K562 (cell line): ENCODE data around the gene LRRC8A. TPM values are rescaled to one million over a fixed set of nuclear protein-coding genes. Genes with fewer than 3 reads are reported as not detected.

Experiments
- CAMTA2 ChIP-seq: fragments of 250-450 bp; sonication (Bioruptor Pico); conservative IDR thresholded peaks from 2 replicates; pipeline ENCODE4 v1.5.1; 2022
- DIDO1 ChIP-seq: fragments of 450-650 bp; IDR thresholded peaks from 2 replicates; pipeline ENCODE4 v1.6.1; 2016; ENCODE audit warnings: low read depth, missing biosample characterization, missing genetic modification characterization
- DMBX1 ChIP-seq: fragments of 250-450 bp; sonication (Bioruptor Pico); IDR thresholded peaks from 2 replicates; pipeline ENCODE4 v1.8.0; 2022; ENCODE audit warnings: inconsistent platforms, mild to moderate bottlenecking, moderate library complexity, borderline replicate concordance
- HDAC6 ChIP-seq: IDR thresholded peaks from 2 replicates; pipeline ENCODE4 v1.6.1; 2012; ENCODE audit warnings: low read depth, mild to moderate bottlenecking, control low read depth, inconsistent platforms, low read length, moderate library complexity
- KLF6 ChIP-seq: fragments of 250-450 bp; sonication (Bioruptor Pico); IDR thresholded peaks from 2 replicates; pipeline ENCODE4 v1.4.0; 2020; ENCODE audit warnings: mild to moderate bottlenecking, moderate library complexity, borderline replicate concordance
- MAZ ChIP-seq, 2 experiments: fragments of 450-650 bp in 1 of 2; sonication (generic) in 1 of 2; formaldehyde crosslinking; IDR thresholded peaks in 1 of 2; conservative IDR thresholded peaks in 1 of 2; 2 replicates each; pipeline versions ENCODE4 v1.4.0 to v1.5.0; 2020; ENCODE audit warnings: mild to moderate bottlenecking in 1 of 2, missing genetic modification reagents in 1 of 2
- MBD2 ChIP-seq: sonication (generic); IDR thresholded peaks from 2 replicates; pipeline ENCODE4 v1.6.1; 2016; ENCODE audit warnings: low read depth, borderline replicate concordance
- MEF2D ChIP-seq: conservative IDR thresholded peaks from 2 replicates; pipeline ENCODE4 v1.6.1; 2016; ENCODE audit warnings: low read depth, missing genetic modification characterization, missing compliant biosample characterization
- NFE2L1 ChIP-seq: fragments of 450-650 bp; IDR thresholded peaks from 2 replicates; pipeline ENCODE4 v1.6.1; 2016; ENCODE audit warnings: missing genetic modification characterization, low read depth, mild to moderate bottlenecking, missing compliant biosample characterization, moderate library complexity, borderline replicate concordance
- SMAD1 ChIP-seq: fragments of 150-350 bp; IDR thresholded peaks from 2 replicates; pipeline ENCODE4 v1.6.1; 2014; ENCODE audit warnings: low read length, low read depth; ENCODE audit not compliant: partially characterized antibody
- SP2 ChIP-seq: IDR thresholded peaks from 2 replicates; pipeline ENCODE4 v1.6.1; 2011; ENCODE audit warnings: mild to moderate bottlenecking, low read depth, low read length, moderate library complexity; ENCODE audit not compliant: poor library complexity, severe bottlenecking; ENCODE audit errors: extremely low read depth
- TAF9B ChIP-seq: fragments of 450-650 bp; IDR thresholded peaks from 2 replicates; pipeline ENCODE4 v1.6.1; 2018; ENCODE audit warnings: mild to moderate bottlenecking; ENCODE audit not compliant: partially characterized antibody
- YY1 ChIP-seq, 3 experiments: IDR thresholded peaks; 2 replicates each; pipeline ENCODE4 v1.6.1; 2011; ENCODE audit warnings: low read length in 2 of 3, mild to moderate bottlenecking in 2 of 3, moderate library complexity in 2 of 3, borderline replicate concordance in 1 of 3, control low read depth in 1 of 3, low read depth in 1 of 3; ENCODE audit not compliant: insufficient read depth in 3 of 3, insufficient replicate concordance in 2 of 3, control insufficient read depth in 1 of 3, insufficient read length in 1 of 3; ENCODE audit errors: extremely low read depth in 1 of 3
- ZNF253 ChIP-seq: fragments of 250-450 bp; sonication (Bioruptor Pico); conservative IDR thresholded peaks from 2 replicates; pipeline ENCODE4 v1.6.1; 2021; ENCODE audit warnings: mild to moderate bottlenecking
- ZNF311 ChIP-seq: fragments of 250-450 bp; sonication (Bioruptor Pico); IDR thresholded peaks from 2 replicates; pipeline ENCODE4 v1.4.0; 2020; ENCODE audit warnings: mild to moderate bottlenecking, moderate library complexity
- ZNF561 ChIP-seq: fragments of 450-650 bp; formaldehyde crosslinking; conservative IDR thresholded peaks from 2 replicates; pipeline ENCODE4 v1.4.0; 2020; ENCODE audit warnings: mild to moderate bottlenecking, moderate library complexity
- ZNF77 ChIP-seq: fragments of 250-450 bp; sonication (Bioruptor Pico); IDR thresholded peaks from 2 replicates; pipeline ENCODE4 v1.5.0; 2020
- polyA plus RNA-seq, 8 experiments: library from polyadenylated mRNA; depleted of rRNA in 4 of 8; stranded (reverse) in 5 of 8; unstranded in 3 of 8; fragments of >200 nt; fragmentation: Nextera tagmentation in 2 of 8; fragmentation: Illumina TruSeq in 1 of 8; extraction: Ambion mirVana in 2 of 8; extraction: Trizol in 1 of 8; gene quantifications; 2 replicates each; pipeline versions ENCODE4 v1.2.1 to v1.2.3, GENCODE V29; 2011 to 2014; ENCODE audit warnings: inconsistent platforms in 1 of 8, missing spikeins in 1 of 8
- total RNA-seq, 7 experiments: library from RNA; depleted of rRNA in 6 of 7; stranded (reverse); fragments of >200 nt in 6 of 7; fragmentation: Illumina TruSeq in 2 of 7; extraction: Trizol in 2 of 7; gene quantifications; 2 replicates each; pipeline versions ENCODE4 v1.2.1 to v1.2.3, GENCODE V29; 2011 to 2021; ENCODE audit warnings: low replicate concordance in 1 of 7
- TF ChIP-seq, protein P1 (sequence below): fragments of 450-650 bp; formaldehyde crosslinking; IDR thresholded peaks from 2 replicates; pipeline ENCODE4 v1.4.0; 2020; ENCODE audit warnings: mild to moderate bottlenecking, moderate library complexity
- TF ChIP-seq, protein P2 (sequence below): sonication (generic); formaldehyde crosslinking; IDR thresholded peaks from 2 replicates; pipeline ENCODE4 v1.8.0; 2023; ENCODE audit warnings: mild to moderate bottlenecking, missing genetic modification reagents
- TF ChIP-seq, protein P3 (sequence below): fragments of 450-650 bp; formaldehyde crosslinking; IDR thresholded peaks from 2 replicates; pipeline ENCODE4 v1.4.0; 2022; ENCODE audit warnings: missing genetic modification characterization

The LRRC8A gene
- total and polyA plus RNA-seq, 9 of the 15 experiments (the other 6 are each of a cell fraction or from before 2014, with no cell fraction given): 2.9 to 24.7 (median 8.9) TPM

DNA sequence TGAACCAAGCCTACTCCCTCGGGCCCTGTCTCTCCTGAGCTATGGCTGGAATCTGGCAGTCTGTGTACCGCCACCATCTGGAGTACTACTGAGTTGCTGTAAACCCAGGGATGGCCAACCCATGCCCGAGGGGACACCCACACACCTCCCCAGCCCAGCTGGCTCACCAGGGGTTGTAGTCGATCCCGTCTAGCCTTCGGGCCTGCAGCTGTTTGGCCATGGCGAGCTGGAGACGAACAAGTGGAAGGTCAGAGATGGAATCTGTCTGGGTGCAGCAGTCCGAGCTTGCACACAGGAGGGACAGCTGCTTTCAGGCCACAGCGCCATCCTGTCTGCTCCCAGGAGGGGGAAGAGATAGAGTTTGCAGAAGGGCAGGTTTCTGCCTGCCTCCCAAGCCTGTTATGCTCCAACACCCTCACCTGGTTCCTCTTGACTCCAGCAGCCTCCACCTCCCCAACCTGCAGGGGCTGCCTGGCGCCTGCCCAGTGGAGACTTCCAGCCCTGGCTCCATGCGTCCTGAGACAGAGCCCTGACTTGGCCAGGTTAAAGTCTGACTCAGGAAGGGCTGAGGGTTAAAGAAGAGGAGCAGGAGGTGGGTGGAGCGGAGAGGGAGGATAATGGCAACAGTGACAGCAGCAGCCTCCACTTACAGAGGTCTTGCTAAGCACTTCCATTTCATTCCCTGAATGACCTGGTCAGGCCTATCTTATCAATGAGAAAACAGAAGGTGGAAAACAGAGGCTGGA is 36.6 kb upstream of the LRRC8A start (continued):
- TF ChIP-seq DMBX1 (CRISPR knock-in tag) (peak; percentile 71; the same call in 1 of the 2 replicates), ZNF253 (no peak), KLF6 (CRISPR knock-in tag) (no peak), CAMTA2 (no peak), SP2 (no peak), DIDO1 (no peak), YY1 (IDR thresholded peaks at IDR 0.05; ENCODE audit: borderline replicate concordance in 1 of 3, control insufficient read depth in 1 of 3, extremely low read depth in 1 of 3, insufficient read depth in 3 of 3, insufficient read length in 1 of 3, insufficient replicate concordance in 2 of 3, low read depth in 1 of 3, low read length in 2 of 3) (peak in 1 of 3 experiments; percentile 52), ZNF311 (CRISPR knock-in tag) (no peak), ZNF561 (CRISPR knock-in tag) (no peak), HDAC6 (no peak), MBD2 (0 out of 2 replicates have a peak, but pooled peaks have one; percentile 34), MAZ (CRISPR knock-in tag; conservative IDR thresholded peaks at IDR 0.05 in 1 of 2, IDR thresholded peaks at IDR 0.05 in 1 of 2) (0 out of 4 replicates have a peak, but pooled peaks of 1 of the 2 experiments have one; percentile 31), MEF2D (tag) (no peak), NFE2L1 (no peak), ZNF77 (CRISPR knock-in tag) (no peak), SMAD1 (no peak), TAF9B (no peak)
- TF ChIP-seq, protein P1, sequence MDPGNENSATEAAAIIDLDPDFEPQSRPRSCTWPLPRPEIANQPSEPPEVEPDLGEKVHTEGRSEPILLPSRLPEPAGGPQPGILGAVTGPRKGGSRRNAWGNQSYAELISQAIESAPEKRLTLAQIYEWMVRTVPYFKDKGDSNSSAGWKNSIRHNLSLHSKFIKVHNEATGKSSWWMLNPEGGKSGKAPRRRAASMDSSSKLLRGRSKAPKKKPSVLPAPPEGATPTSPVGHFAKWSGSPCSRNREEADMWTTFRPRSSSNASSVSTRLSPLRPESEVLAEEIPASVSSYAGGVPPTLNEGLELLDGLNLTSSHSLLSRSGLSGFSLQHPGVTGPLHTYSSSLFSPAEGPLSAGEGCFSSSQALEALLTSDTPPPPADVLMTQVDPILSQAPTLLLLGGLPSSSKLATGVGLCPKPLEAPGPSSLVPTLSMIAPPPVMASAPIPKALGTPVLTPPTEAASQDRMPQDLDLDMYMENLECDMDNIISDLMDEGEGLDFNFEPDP (CRISPR knock-in tag): no peak
- TF ChIP-seq, protein P2, sequence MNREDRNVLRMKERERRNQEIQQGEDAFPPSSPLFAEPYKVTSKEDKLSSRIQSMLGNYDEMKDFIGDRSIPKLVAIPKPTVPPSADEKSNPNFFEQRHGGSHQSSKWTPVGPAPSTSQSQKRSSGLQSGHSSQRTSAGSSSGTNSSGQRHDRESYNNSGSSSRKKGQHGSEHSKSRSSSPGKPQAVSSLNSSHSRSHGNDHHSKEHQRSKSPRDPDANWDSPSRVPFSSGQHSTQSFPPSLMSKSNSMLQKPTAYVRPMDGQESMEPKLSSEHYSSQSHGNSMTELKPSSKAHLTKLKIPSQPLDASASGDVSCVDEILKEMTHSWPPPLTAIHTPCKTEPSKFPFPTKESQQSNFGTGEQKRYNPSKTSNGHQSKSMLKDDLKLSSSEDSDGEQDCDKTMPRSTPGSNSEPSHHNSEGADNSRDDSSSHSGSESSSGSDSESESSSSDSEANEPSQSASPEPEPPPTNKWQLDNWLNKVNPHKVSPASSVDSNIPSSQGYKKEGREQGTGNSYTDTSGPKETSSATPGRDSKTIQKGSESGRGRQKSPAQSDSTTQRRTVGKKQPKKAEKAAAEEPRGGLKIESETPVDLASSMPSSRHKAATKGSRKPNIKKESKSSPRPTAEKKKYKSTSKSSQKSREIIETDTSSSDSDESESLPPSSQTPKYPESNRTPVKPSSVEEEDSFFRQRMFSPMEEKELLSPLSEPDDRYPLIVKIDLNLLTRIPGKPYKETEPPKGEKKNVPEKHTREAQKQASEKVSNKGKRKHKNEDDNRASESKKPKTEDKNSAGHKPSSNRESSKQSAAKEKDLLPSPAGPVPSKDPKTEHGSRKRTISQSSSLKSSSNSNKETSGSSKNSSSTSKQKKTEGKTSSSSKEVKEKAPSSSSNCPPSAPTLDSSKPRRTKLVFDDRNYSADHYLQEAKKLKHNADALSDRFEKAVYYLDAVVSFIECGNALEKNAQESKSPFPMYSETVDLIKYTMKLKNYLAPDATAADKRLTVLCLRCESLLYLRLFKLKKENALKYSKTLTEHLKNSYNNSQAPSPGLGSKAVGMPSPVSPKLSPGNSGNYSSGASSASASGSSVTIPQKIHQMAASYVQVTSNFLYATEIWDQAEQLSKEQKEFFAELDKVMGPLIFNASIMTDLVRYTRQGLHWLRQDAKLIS: no peak
- TF ChIP-seq, protein P3, sequence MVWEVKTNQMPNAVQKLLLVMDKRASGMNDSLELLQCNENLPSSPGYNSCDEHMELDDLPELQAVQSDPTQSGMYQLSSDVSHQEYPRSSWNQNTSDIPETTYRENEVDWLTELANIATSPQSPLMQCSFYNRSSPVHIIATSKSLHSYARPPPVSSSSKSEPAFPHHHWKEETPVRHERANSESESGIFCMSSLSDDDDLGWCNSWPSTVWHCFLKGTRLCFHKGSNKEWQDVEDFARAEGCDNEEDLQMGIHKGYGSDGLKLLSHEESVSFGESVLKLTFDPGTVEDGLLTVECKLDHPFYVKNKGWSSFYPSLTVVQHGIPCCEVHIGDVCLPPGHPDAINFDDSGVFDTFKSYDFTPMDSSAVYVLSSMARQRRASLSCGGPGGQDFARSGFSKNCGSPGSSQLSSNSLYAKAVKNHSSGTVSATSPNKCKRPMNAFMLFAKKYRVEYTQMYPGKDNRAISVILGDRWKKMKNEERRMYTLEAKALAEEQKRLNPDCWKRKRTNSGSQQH (CRISPR knock-in tag): no peak
